Right lobe of liver (tissue), 6 donors: ENCODE results near the gene KSR2. TPM values are rescaled to one million over a fixed set of nuclear protein-coding genes. Genes with fewer than 3 reads are reported as not detected.

Experiments
- ATAC-seq, 4 donors: fragments of 200-7000 bp; cut with Tn5 transposase; one replicate each; pipeline ENCODE4 v1.9.1; 2020; ENCODE audit warnings: mild to moderate bottlenecking in 4 of 4, moderate library complexity in 4 of 4
- DNase-seq, 3 donors: peaks; one replicate each; pipeline ENCODE4 v3.0.0-alpha.2; 2020
- H3K27ac ChIP-seq, 3 donors: fragments of 200-600 bp; one replicate each; pipeline ENCODE4 v1.8.0; 2022
- H3K27me3 ChIP-seq, 2 donors: fragments of 200-600 bp; one replicate each; pipeline ENCODE4 v1.8.0; 2022
- H3K36me3 ChIP-seq, 4 donors: fragments of 200-600 bp; sonication (generic) in 1 of 4; one replicate each; pipeline versions ENCODE4 v1.5.1 to v1.8.0; 2017 to 2022; ENCODE audit warnings: control low read depth in 1 of 4
- H3K4me1 ChIP-seq, 4 donors: fragments of 200-600 bp; sonication (generic) in 1 of 4; one replicate each; pipeline versions ENCODE4 v1.5.1 to v1.8.0; 2017 to 2022; ENCODE audit warnings: control low read depth in 1 of 4
- H3K4me3 ChIP-seq, 3 donors: fragments of 200-600 bp; one replicate each; pipeline ENCODE4 v1.8.0; 2022
- H3K9me3 ChIP-seq, 4 donors: fragments of 200-600 bp; sonication (generic) in 1 of 4; one replicate each; pipeline versions ENCODE4 v1.5.1 to v1.8.0; 2017 to 2022; ENCODE audit warnings: control low read depth in 1 of 4
- POLR2A ChIP-seq: fragments of 450-650 bp; IDR thresholded peaks from one replicate; pipeline ENCODE4 v1.6.1; 2017; ENCODE audit warnings: antibody characterized with exemption, mild to moderate bottlenecking
- WGBS: methylation state at CpG from one replicate; pipeline ENCODE4 v1.1.6; 2018; ENCODE audit warnings: low coverage, low lambda C conversion rate; ENCODE audit not compliant: insufficient coverage; ENCODE audit errors: missing lambda C conversion rate; 5-methylcytosine and 5-hydroxymethylcytosine counted together
- intact Hi-C, 2 donors: fragments of 100-400 bp; cut with DNase I; formaldehyde crosslinking; loops; one replicate each; pipeline versions ENCODE4 v1.11.2 to v1.14.1; 2022
- total RNA-seq, 6 experiments: library from RNA; depleted of rRNA in 2 of 6; stranded (reverse); fragments of >200 nt in 2 of 6; fragmentation: NEBNext Ultra II Directional in 3 of 6; extraction: Animal tissue kit (Norgen Biotek cat#: 25700) in 3 of 6; gene quantifications; one replicate each; pipeline versions ENCODE4 v1.1.0 to v1.2.4, GENCODE V29; 2016 to 2023
- TF ChIP-seq, protein P1 (sequence below), 4 donors: fragments of 200-600 bp in 3 of 4; fragments of 450-650 bp in 1 of 4; IDR thresholded peaks; one replicate each; pipeline versions ENCODE4 v1.5.1 to v1.8.0; 2016 to 2022; ENCODE audit warnings: antibody characterized with exemption in 4 of 4, mild to moderate bottlenecking in 2 of 4
- donor health status: DM: no; HTN: yes; CAD: no.
- donor health status: DM: no; HTN: no; CAD: no.
- donor health status: DM: no; HTN: no; CAD: no.
- donor health status: DM: no; HTN: yes; CAD: no.
- donor health status: DM: no; HTN: yes; CAD: no.

The KSR2 gene
- total RNA-seq, 6 experiments from 2014 or later, result 0.02 to 0.07 (median 0.02) TPM; not detected in 2

DNA sequence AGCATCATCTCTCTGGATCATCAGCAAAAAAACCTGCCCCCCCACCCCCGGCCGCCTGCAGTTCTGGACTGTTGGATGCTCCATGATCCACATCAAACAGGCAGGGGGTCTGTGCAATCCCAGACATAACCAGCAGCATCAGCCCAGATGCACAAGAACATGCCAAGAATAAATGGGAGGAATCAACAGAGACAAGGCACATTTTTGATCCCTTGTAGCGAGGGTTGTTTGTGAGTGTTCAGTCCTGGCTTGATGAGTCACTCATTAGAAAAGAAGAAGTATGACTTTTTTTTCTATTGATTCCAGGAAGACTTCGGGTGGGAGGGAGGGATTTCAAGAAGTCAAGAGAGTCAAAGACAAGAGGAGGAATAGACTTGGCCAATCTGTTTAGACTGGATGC, 244.2 kb downstream of the KSR2 start:
- Histone ChIP-seq H3K9me3 (no peaks in the 10 kb centered on the region), H3K36me3 (no peaks in the 10 kb centered on the region), H3K4me3 (no peak overlapping the region), H3K27ac (no peak overlapping the region), H3K4me1 (no peaks in the 10 kb centered on the region), H3K27me3 (no peaks in the 10 kb centered on the region)
- ATAC-seq (no peak), DNase-seq (no peak)
- no peak for TF ChIP-seq POLR2A
- TF ChIP-seq, protein P1, sequence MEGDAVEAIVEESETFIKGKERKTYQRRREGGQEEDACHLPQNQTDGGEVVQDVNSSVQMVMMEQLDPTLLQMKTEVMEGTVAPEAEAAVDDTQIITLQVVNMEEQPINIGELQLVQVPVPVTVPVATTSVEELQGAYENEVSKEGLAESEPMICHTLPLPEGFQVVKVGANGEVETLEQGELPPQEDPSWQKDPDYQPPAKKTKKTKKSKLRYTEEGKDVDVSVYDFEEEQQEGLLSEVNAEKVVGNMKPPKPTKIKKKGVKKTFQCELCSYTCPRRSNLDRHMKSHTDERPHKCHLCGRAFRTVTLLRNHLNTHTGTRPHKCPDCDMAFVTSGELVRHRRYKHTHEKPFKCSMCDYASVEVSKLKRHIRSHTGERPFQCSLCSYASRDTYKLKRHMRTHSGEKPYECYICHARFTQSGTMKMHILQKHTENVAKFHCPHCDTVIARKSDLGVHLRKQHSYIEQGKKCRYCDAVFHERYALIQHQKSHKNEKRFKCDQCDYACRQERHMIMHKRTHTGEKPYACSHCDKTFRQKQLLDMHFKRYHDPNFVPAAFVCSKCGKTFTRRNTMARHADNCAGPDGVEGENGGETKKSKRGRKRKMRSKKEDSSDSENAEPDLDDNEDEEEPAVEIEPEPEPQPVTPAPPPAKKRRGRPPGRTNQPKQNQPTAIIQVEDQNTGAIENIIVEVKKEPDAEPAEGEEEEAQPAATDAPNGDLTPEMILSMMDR (IDR thresholded peaks at IDR 0.05), result no peak
- intact Hi-C loops, result no loop called here
- WGBS, result 33% methylated on average over 2 of the region's 4 CpGs

DNA sequence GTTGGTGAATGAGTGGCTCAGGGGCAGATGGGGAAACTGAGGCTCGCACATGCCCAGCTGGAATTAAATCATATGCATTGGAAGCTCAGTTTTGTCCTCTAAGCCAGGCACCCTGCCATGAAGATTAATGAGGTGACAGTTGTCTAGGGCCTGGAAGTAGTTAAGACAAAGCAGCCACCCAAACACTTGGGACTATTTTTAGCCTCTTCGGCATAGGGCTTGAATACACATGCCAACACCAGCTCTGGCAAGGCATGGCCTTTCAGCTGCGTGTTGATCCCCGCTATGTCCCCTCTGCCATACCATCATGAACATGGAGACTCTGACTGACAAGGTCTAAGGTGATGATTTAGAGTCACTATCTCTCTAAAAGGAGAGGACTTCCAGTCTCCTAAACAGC, 250.2 kb downstream of the KSR2 start:
- no peak for ATAC-seq
- Histone ChIP-seq H3K4me1 (no peaks in the 10 kb centered on the region), H3K4me3 (no peak overlapping the region), H3K9me3 (no peaks in the 10 kb centered on the region), H3K36me3 (no peaks in the 10 kb centered on the region), H3K27me3 (no peaks in the 10 kb centered on the region), H3K27ac (no peak overlapping the region)
- WGBS, result 37% methylated on average over 3 of the region's 4 CpGs
- TF ChIP-seq, protein P1 (IDR thresholded peaks at IDR 0.05), result no peak
- TF ChIP-seq POLR2A, result no peak
- intact Hi-C loops, result no loop called here
- no peak for DNase-seq

DNA sequence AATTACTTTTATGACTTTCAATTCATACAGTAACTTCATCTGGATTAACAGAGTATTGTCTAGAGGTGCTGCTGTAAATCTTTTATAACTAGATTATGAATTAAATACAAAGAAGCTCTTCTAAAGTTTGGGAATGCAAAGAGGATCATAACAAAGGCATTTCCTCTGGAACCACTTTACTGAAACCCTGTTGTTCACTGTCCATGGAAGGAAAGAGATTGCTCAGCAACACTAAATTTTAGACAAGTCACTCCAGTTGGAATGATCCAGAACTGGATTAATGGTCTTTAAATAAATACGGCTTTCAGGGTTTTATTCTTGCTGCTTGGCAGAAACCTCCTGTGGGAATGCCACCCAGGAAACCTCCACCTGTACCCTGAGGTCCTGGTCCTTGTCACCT, 250.6 kb downstream of the KSR2 start:
- WGBS, result 33% methylated on average over 1 of the region's 1 CpG

DNA sequence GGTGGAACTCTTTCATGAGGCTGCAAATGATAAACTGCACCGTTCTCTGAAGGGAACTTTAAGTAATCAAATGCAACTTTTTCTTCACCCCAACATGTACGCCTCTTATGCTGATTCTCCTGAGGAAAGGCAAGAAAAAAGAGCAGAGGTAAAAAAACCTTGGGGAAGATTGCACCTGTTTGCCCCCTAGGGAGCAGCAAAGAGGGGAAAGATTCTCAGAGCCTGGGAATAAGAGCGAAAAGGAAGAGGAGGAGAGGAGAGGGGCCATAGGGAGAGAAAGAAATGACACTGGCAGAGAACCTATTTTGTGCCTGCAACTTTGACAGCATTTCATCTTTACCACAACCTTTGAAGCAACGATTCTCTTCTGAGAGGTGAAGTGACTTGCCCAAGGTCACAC, 254.6 kb downstream of the KSR2 start:
- WGBS, result 23% methylated on average over 4 of the region's 4 CpGs
- Histone ChIP-seq H3K27ac (no peak overlapping the region), H3K27me3 (no peaks in the 10 kb centered on the region), H3K4me1 (no peaks in the 10 kb centered on the region), H3K9me3 (no peaks in the 10 kb centered on the region), H3K4me3 (no peak overlapping the region), H3K36me3 (no peaks in the 10 kb centered on the region)
- DNase-seq (no peak), ATAC-seq (no peak)
- intact Hi-C loops, result no loop called here
- TF ChIP-seq POLR2A, result no peak
- TF ChIP-seq, protein P1 (IDR thresholded peaks at IDR 0.05), result no peak

More for the DNA sequence above, 250.6 kb downstream of the KSR2 start:
- no peak overlapping the region for H3K27ac ChIP-seq
- H3K36me3 ChIP-seq, result no peaks in the 10 kb centered on the region
- TF ChIP-seq POLR2A, result no peak
- TF ChIP-seq, protein P1 (IDR thresholded peaks at IDR 0.05), result no peak
- H3K4me3 ChIP-seq, result no peak overlapping the region
- intact Hi-C loops, result no loop called here
- ATAC-seq, result no peak
- no peaks in the 10 kb centered on the region for H3K9me3 ChIP-seq
- H3K4me1 ChIP-seq, result no peaks in the 10 kb centered on the region
- no peak for DNase-seq
- no peaks in the 10 kb centered on the region for H3K27me3 ChIP-seq

DNA sequence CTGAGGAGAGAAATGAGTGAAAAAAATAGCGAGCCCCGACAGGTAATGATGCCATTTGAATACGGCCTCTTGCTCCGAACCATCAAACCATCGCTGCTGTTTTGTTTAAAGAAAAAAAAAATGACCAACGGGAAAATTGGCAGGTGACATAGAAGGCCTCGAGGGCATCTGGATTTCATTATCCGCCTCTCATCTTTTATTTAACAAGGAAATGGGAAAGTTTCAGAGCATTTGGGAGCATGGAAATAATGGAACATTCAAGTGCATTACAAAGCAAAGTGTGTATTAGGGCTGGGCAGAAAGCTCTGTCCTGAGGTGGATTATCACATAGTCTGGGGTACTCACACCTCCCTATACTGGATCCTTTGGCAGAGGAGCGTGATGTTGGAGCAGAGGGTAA, 258.7 kb downstream of the KSR2 start:
- 77% methylated on average over 9 of the region's 9 CpGs for WGBS
- no peaks in the 10 kb centered on the region for H3K36me3 ChIP-seq
- DNase-seq (no peak), ATAC-seq (no peak)
- no peaks in the 10 kb centered on the region for H3K4me1 ChIP-seq
- TF ChIP-seq, protein P1 (IDR thresholded peaks at IDR 0.05), result no peak
- no peak for TF ChIP-seq POLR2A
- no peaks in the 10 kb centered on the region for H3K27me3 ChIP-seq
- intact Hi-C loops, result no loop called here
- H3K9me3 ChIP-seq, result no peaks in the 10 kb centered on the region
- no peak overlapping the region for H3K27ac ChIP-seq
- H3K4me3 ChIP-seq, result no peak overlapping the region
